Astrocyte (in vitro differentiated cells and primary cell): ENCODE measurements around the gene ARHGAP4. TPM values are rescaled to one million over a fixed set of nuclear protein-coding genes. Genes with fewer than 3 reads are reported as not detected.

Experiments
- DNase-seq: peaks from one replicate; pipeline ENCODE4 v3.0.0-alpha.2; 2010; ENCODE audit warnings: low read depth
- FAIRE-seq: peaks from 2 replicates; lab custom pipeline; 2011; peaks lifted over from hg19 to GRCh38; lab: Jason Lieb, UNC
- H2AFZ ChIP-seq: 2 replicates; pipeline ENCODE4 v1.6.0; 2012; ENCODE audit warnings: low read depth, low read length, inconsistent platforms
- H3K27ac ChIP-seq: 2 replicates; pipeline ENCODE4 v1.5.1; 2011; ENCODE audit warnings: low read depth, low read length, inconsistent platforms
- H3K27me3 ChIP-seq: 2 replicates; pipeline ENCODE4 v1.6.0; 2011; ENCODE audit warnings: low read length, inconsistent platforms; ENCODE audit not compliant: insufficient read depth
- H3K36me3 ChIP-seq: 2 replicates; pipeline ENCODE4 v1.5.1; 2011; ENCODE audit warnings: low read length, inconsistent platforms; ENCODE audit not compliant: insufficient read depth
- H3K4me1 ChIP-seq: 2 replicates; pipeline ENCODE4 v1.5.1; 2011; ENCODE audit warnings: low read length, inconsistent platforms; ENCODE audit not compliant: insufficient read depth
- H3K4me2 ChIP-seq: 2 replicates; pipeline ENCODE4 v1.6.0; 2012; ENCODE audit warnings: low read length, inconsistent platforms
- H3K4me3 ChIP-seq: 2 replicates; pipeline ENCODE4 v1.5.1; 2011; ENCODE audit warnings: low read depth, mild to moderate bottlenecking, low read length, inconsistent platforms; ENCODE audit not compliant: insufficient read depth
- H3K79me2 ChIP-seq: 2 replicates; pipeline ENCODE4 v1.6.0; 2012; ENCODE audit warnings: mild to moderate bottlenecking, low read length, inconsistent platforms; ENCODE audit not compliant: insufficient read depth
- H3K9ac ChIP-seq: 2 replicates; pipeline ENCODE4 v1.6.0; 2012; ENCODE audit warnings: mild to moderate bottlenecking, low read length, inconsistent platforms
- H3K9me3 ChIP-seq: 2 replicates; pipeline ENCODE4 v1.5.1; 2012; ENCODE audit warnings: low read depth, mild to moderate bottlenecking, low read length, inconsistent platforms; ENCODE audit not compliant: insufficient read depth
- H4K20me1 ChIP-seq: 2 replicates; pipeline ENCODE4 v1.6.0; 2012; ENCODE audit warnings: low read length, inconsistent platforms; ENCODE audit not compliant: insufficient read depth
- H3K27ac Mint-ChIP-seq: one replicate; pipeline ENCODE4 v1.8.0; 2021; ENCODE audit warnings: mild to moderate bottlenecking, mixed read lengths; ENCODE audit not compliant: unreplicated experiment
- H3K27me3 Mint-ChIP-seq: one replicate; pipeline ENCODE4 v1.8.0; 2021; ENCODE audit warnings: low read depth, mixed read lengths; ENCODE audit not compliant: unreplicated experiment
- H3K36me3 Mint-ChIP-seq: one replicate; pipeline ENCODE4 v1.8.0; 2021; ENCODE audit warnings: low read depth, mixed read lengths; ENCODE audit not compliant: unreplicated experiment
- H3K4me1 Mint-ChIP-seq: one replicate; pipeline ENCODE4 v1.8.0; 2021; ENCODE audit warnings: low read depth, mixed read lengths; ENCODE audit not compliant: unreplicated experiment
- H3K4me3 Mint-ChIP-seq: one replicate; pipeline ENCODE4 v1.8.0; 2021; ENCODE audit warnings: mild to moderate bottlenecking, moderate library complexity, mixed read lengths; ENCODE audit not compliant: unreplicated experiment
- H3K9me3 Mint-ChIP-seq: one replicate; pipeline ENCODE4 v1.8.0; 2021; ENCODE audit warnings: mild to moderate bottlenecking, mixed read lengths; ENCODE audit not compliant: unreplicated experiment
- CTCF ChIP-seq: IDR thresholded peaks from 2 replicates; pipeline ENCODE4 v1.5.1; 2011; ENCODE audit warnings: low read depth, mild to moderate bottlenecking, inconsistent platforms, low read length, moderate library complexity; ENCODE audit not compliant: insufficient read depth
- EZH2 ChIP-seq: IDR thresholded peaks from 2 replicates; pipeline ENCODE4 v1.6.1; 2012; ENCODE audit warnings: mild to moderate bottlenecking, low read length, inconsistent platforms; ENCODE audit not compliant: insufficient read depth
- total RNA-seq: library from RNA; stranded (reverse); gene quantifications from 2 replicates; pipeline ENCODE4 v1.2.1, GENCODE V29; 2021

ARHGAP4 gene
- total RNA-seq, 1 donor from 2014 or later, result 3.9 TPM

GRCh38 chrX:153953342-153953830 lies 27.3 kb upstream of the ARHGAP4 start:
- Histone ChIP-seq H4K20me1 (no peaks in the 10 kb centered on the region), H2AFZ (no peak overlapping the region), H3K4me3 (no peak overlapping the region), H3K9me3 (no peaks in the 10 kb centered on the region), H3K9ac (peak overlapping the region; percentile 35), H3K4me1 (peaks cover 4% of the 10 kb centered on the region), H3K79me2 (peaks cover 7% of the 10 kb centered on the region), H3K4me2 (no peak overlapping the region), H3K27me3 (no peaks in the 10 kb centered on the region), H3K36me3 (peaks cover 6% of the 10 kb centered on the region), H3K27ac (no peak overlapping the region)
- no peak overlapping the region for H3K4me3 Mint-ChIP-seq
- TF ChIP-seq EZH2, result no peak
- peak; percentile 56 for TF ChIP-seq CTCF
- peaks cover 5% of the 10 kb centered on the region for H3K36me3 Mint-ChIP-seq
- H3K9me3 Mint-ChIP-seq, result no peaks in the 10 kb centered on the region
- H3K4me1 Mint-ChIP-seq, result peaks cover 2% of the 10 kb centered on the region
- no peaks in the 10 kb centered on the region for H3K27me3 Mint-ChIP-seq
- DNase-seq, result peak; percentile 14
- FAIRE-seq, result no peak
- peak overlapping the region; percentile 34 for H3K27ac Mint-ChIP-seq

GRCh38 chrX:153952373-153953026 lies 26.4 kb upstream of the ARHGAP4 start:
- peak overlapping the region; percentile 35 for H3K9ac ChIP-seq
- DNase-seq (no peak), FAIRE-seq (no peak)
- H2AFZ ChIP-seq, result no peak overlapping the region
- Mint-ChIP-seq H3K9me3 (no peaks in the 10 kb centered on the region), H3K36me3 (peaks cover 3% of the 10 kb centered on the region), H3K27me3 (no peaks in the 10 kb centered on the region), H3K27ac (no peak overlapping the region), H3K4me1 (peaks cover 3% of the 10 kb centered on the region), H3K4me3 (no peak overlapping the region)
- H4K20me1 ChIP-seq, result no peaks in the 10 kb centered on the region
- peaks cover 4% of the 10 kb centered on the region for H3K4me1 ChIP-seq
- no peaks in the 10 kb centered on the region for H3K9me3 ChIP-seq
- H3K4me3 ChIP-seq, result no peak overlapping the region
- H3K4me2 ChIP-seq, result no peak overlapping the region
- peaks cover 7% of the 10 kb centered on the region for H3K79me2 ChIP-seq
- H3K27me3 ChIP-seq, result no peaks in the 10 kb centered on the region
- no peak overlapping the region for H3K27ac ChIP-seq
- no peak for TF ChIP-seq EZH2
- no peak for TF ChIP-seq CTCF
- H3K36me3 ChIP-seq, result peaks cover 3% of the 10 kb centered on the region
